ENCODE measurements around the gene WRAP73.

- no peak for TF ChIP-seq POLR2A (IDR thresholded peaks at IDR 0.05)
- TF ChIP-seq, protein P1, sequence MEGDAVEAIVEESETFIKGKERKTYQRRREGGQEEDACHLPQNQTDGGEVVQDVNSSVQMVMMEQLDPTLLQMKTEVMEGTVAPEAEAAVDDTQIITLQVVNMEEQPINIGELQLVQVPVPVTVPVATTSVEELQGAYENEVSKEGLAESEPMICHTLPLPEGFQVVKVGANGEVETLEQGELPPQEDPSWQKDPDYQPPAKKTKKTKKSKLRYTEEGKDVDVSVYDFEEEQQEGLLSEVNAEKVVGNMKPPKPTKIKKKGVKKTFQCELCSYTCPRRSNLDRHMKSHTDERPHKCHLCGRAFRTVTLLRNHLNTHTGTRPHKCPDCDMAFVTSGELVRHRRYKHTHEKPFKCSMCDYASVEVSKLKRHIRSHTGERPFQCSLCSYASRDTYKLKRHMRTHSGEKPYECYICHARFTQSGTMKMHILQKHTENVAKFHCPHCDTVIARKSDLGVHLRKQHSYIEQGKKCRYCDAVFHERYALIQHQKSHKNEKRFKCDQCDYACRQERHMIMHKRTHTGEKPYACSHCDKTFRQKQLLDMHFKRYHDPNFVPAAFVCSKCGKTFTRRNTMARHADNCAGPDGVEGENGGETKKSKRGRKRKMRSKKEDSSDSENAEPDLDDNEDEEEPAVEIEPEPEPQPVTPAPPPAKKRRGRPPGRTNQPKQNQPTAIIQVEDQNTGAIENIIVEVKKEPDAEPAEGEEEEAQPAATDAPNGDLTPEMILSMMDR (IDR thresholded peaks at IDR 0.05): no peak
These were observed 2.1 kb upstream of the WRAP73 start, which contains the start of gene TP73 for GRCh38 chr1:3651930-3652547.

Measured in right lobe of liver (tissue), 4 donors.